Stimulated activated CD8-positive, alpha-beta memory T cell treated with anti-CD3 and anti-CD28 coated beads, Interleukin-2, amount 100 ng/mL, for 1 hour (primary cell): ENCODE data around the gene TFEB.
A peak's percentile ranks its signal among the peaks of the same experiment; 100 is the strongest.

ENCODE experiments used
- DNase-seq, 2 donors: peaks; one replicate each; pipeline ENCODE4 v3.0.0-alpha.2; 2020; ENCODE audit warnings: low read depth in 2 of 2

The TFEB gene

DNA sequence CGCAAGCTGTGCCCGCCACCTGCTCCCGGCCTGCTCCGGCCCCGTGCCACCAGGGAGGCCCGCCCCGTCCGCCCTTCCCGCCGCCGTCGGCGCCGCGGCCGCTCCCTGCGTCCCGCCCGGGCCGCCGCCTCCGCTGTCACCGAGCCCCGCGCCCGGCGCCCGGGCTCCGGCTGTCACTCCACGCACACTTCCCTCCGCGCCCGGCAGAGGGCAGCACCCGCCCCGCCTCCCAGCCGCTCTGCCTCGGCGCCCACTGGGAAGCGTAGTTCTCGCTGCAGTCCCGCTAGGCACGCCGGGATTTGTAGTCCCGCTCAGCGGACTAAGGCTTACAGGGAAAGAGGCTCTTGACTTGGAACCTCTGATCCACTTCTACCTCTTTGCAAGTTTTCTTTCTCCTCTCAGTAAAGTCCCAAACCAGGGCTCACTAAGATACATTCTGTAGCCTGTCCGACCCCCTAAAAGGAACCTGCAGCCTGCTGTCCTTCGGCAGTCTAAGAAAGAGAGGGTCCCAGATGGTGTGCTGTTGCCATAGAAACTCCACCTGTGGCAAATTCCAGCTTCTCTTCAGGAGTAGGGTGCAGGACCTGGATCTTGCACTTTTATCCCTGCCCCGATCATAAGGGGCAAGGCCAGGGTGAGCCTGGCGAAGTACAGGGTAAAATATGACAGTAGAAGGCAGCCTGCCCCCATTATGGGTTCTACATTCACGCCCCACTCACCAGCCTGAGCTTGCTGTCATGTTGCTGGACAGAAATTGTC lies at the start of gene TFEB:
TSS of gene TFEB (minus strand) at position 182 of the 759 bp plus-strand sequence. CDS start 44,395 bp downstream, outside the sequence.
- peak; percentile 82 to 88 for DNase-seq

GRCh38 chr6:41784581-41785171 lies 49.3 kb upstream of the TFEB start:
- no peak for DNase-seq

- DNase-seq = no peak
Observed at GRCh38 chr6:41783106-41783780, 47.8 kb upstream of the TFEB start.

DNA sequence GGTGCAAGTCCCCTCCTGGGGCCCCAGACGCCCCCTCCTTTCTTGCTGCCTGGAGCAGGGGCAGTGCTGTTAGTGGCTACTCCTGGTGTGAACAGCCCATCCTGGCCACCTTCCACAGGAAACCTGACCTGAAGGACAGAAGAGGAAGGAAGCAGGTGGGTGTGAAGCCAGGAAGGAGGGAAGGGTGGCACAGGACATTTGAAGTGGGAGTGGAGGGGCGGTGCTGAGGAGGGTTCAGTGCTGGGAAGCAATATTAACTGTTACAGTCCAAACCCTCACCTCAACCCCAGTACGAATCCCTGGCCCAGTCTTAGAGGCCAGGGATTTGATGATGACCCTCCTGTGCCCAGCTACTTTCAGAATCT lies 45.9 kb upstream of the TFEB start:
- no peak for DNase-seq

- DNase-seq = no peak
Observed at GRCh38 chr6:41780551-41781365, 45.4 kb upstream of the TFEB start, which contains the start of gene PRICKLE4. Gene PRICKLE4, plus strand, starts transcription at chr6:41780782. Its CDS starts 2,692 bp downstream, at chr6:41783474.

DNA sequence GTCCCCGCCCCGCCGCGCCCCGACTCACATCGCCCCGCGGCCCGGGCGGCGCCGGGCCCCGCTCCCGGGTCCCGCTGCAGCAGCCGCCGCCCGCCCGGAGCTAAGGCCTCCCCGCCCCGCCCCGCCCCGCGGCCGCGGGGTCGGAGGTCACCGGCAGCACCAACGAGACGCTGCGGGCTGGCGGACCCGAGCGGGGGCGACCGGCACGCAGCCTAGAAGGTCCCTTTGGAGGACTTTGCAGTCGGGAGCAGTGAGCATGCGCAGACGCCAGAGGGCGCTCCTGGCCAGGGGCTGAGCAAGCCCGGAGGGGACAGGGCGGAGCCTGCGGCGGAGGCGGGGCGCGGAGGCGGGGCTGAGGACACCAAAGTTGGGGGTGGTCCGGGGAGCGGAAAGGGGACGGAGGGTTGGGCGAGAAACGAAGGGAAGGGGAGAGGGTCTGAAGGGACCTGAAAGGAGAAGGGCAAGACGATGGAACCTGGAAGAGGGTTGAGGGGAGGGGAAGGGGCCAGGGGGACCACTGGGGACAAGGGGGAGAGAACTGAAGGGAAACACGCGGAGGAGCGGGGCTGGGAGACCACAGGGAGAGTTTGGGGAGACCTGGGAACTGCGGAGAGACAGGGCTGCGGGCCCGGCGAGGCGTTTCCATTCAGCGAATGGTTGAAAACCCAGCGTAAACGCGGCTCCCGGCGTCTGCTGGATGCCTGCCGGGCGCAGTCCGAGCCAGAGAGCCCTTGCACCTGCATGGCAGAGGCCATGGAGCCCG lies 44.6 kb upstream of the TFEB start, which contains the start of gene FRS3:
TSS of gene FRS3 (minus strand) at position 113 of the 763 bp plus-strand sequence. CDS start 2,913 bp downstream, outside the sequence.
- peak; percentile 98 to 99 for DNase-seq

- no peak for DNase-seq
Observed at GRCh38 chr6:41779336-41779735, 43.9 kb upstream of the TFEB start.

DNA sequence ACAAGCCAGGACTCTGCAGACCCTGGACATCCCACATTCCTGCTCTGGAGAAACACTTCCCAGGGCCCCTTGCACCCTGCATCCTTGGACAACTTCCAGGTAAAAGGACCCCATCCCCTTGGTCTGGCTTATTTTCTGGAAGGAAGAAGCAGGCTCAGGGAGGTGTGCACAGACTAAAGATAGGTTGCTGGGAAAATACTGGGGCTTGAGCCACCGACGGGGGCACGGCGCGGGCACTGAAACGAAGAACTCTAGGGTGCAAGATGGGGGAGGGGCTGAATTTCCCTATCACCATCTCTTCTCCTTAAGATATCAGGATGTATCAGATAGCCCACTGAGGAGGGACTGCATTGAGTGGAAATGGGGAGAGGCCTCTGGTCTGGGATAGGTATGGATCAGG lies 43.5 kb upstream of the TFEB start:
- no peak for DNase-seq

GRCh38 chr6:41777551-41778285 lies 42.3 kb upstream of the TFEB start:
- DNase-seq = no peak

DNA sequence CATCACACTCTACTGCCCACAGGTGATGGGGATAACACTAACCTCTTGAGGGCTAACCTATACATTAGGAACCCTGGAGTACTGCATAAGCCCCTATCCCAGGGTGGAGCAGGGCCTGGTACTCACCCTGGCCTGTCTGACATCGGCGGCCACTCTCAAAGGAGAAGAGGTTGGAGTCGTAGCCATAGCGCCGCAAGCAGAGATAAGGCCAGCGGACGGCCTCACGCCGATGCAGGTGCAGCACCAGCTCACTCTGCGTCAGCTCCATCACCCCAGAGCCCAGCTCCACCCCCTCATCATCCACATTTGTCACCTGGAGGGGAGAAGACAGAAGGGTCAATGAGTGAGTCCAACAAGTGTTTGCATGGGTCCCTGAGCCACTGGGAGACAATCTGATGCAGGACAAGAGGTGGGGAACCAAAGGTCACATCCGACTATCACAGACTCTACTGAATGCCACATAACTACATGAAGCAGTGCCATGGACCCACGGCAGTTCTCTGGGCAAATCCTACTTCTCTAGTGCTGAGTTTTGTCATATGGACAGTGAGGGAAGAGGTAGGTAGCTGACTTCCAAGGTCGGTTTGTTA lies 40.0 kb upstream of the TFEB start:
- DNase-seq = no peak

DNA sequence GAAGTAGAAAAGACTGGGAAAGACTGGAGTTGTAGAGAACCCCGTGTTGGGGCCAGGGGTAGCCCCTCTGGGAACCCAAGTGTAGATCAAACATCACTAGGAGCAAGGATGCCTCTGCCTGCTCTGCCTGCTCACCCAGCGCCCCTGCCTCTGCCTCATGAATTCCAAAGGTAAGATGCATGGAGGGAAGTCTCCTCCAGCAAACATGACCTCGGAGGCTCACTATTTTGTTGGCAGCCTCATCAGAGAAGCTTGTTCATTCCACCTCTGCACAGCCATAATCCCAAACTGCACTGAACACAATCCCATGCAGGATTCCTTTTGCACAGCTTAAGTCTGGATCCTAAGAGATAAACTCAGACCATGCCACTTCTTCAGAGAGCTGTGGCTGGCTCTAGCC lies 39.4 kb upstream of the TFEB start:
- no peak for DNase-seq

- no peak for DNase-seq
Observed at GRCh38 chr6:41771058-41771983, 35.9 kb upstream of the TFEB start.

DNA sequence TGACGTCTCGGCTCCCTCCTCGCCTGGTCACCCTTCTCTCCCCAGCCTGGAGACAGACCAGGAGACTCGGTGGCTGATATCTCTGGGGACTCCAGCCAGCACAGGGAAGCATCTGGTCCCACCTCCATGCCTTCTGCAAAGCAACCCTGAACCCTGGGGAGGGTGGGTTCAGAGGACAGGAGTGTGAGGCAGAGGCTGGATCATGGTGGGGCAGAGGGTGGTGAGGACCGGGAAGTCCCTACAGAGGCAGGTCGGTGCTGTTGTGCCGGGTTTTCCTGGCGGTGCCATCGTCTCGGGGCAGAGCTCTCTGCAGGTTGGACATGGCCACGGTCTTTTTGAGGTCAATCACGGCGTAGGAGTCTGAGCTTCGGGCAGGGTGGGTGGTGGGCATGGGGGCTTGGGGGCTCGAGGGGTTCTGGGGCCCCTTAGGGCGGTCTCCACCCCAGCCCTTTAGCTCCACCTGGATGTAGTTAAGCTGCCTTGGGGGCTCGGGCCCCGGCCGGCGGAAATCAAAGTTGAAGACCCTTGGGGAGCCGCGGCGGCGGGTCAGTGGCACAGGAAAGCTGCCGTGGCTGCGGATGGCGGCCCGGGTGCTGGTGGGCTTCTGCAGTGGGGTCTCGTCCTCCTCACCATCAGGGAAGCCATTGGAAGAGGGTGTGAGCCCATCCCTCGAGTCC lies 35.1 kb upstream of the TFEB start:
- DNase-seq = no peak

DNA sequence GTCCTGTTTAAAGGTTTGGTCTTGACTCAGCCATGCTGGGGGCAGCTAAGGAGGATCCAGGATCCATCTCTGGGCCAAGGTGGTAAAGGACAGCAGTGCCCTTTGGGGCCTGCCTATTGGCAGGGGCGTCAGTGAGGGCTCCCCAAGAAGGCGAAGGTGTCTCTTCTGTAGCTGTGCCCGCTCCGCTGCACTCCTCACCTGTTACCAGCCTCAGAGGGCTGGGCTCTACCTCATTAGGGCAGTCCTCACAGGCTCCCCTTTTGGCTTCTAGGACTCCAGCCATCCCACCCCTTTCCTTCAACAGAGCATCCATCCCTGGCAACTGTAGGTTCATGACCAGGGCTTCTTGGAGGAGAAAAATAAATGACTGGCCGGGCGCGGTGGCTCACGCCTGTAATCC lies 34.0 kb upstream of the TFEB start:
- no peak for DNase-seq

- DNase-seq = no peak
Observed at GRCh38 chr6:41768545-41769308, 33.3 kb upstream of the TFEB start.

DNA sequence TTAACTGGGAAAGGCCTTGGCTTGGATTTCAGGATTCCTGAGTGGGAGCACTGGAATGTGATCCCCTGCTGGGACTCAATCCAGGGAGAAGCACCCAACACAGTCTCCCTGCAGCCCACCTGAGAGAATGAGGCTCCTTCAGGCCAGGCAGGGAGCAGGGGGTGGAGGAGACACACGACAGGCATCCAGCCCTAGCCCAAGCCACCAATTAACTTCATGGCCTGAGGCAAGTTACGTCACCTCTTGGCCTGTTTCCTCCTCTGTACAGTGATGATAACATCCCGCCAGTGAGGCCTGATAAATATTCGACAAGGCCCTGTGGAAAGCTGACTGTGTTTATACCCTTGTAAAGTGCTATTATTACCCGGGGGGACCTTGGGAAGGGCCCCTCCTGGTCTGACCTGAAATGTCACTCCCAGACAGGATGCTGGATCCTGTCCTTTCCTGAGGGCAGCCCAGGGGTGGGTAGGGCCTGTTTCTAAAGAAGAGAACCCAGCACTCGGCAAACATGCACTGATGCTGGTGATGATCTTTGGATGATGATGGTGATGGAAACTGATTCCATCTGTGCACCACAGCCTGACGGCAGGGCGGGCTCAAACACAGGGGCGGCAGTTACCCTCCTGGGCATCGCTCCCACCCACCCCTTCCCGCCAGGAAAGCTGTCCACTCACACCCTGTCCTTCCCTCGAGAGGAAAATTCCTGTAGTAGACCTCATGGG lies 31.9 kb upstream of the TFEB start:
- DNase-seq = no peak
